GM19238 (cell line): ENCODE data around the gene NXT1.
"Not testable (repeated sequence)": the region's sequence is repeated elsewhere in the genome, so short reads cannot be mapped to it uniquely, and the experiment has no call there.

Experiments
- DNase-seq: peaks from one replicate; pipeline ENCODE4 v3.0.0; 2011; ENCODE audit warnings: low spot score; ENCODE audit not compliant: insufficient read length

NXT1 gene

DNA sequence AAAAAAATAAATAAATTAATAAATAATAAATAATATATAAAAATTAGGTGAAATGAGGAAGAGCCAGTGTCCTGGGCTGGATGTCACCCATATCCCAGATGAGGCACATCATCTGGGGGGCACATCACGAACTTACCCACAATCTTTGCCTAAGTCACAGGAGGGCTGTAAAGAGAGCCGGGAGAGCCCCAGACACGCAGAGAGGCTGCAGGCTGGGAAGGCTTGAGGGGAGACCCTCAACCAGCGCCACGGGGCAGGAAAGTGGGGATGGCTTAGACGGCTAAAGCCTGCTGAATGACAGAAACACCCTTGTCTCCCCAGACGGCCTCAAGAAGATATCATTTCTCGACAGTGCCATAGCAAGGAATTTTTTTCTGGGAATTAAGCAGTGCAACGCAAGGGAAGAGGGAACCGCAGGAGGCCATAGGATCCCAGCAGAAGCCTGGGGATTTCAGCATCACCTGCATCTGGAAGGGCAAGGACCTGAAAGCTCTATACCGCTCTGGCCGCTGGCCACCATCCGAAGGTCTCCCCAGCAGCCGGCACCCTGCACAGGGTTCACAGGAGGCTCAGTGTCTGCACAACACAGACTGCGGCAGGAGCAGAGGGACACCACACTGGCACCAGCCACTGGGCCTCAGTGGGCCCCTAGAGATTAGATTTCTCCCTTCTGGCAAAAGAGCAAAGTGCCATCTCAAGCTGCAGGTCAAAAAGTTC lies 22.8 kb upstream of the NXT1 start:
- DNase-seq, result no peak

DNA sequence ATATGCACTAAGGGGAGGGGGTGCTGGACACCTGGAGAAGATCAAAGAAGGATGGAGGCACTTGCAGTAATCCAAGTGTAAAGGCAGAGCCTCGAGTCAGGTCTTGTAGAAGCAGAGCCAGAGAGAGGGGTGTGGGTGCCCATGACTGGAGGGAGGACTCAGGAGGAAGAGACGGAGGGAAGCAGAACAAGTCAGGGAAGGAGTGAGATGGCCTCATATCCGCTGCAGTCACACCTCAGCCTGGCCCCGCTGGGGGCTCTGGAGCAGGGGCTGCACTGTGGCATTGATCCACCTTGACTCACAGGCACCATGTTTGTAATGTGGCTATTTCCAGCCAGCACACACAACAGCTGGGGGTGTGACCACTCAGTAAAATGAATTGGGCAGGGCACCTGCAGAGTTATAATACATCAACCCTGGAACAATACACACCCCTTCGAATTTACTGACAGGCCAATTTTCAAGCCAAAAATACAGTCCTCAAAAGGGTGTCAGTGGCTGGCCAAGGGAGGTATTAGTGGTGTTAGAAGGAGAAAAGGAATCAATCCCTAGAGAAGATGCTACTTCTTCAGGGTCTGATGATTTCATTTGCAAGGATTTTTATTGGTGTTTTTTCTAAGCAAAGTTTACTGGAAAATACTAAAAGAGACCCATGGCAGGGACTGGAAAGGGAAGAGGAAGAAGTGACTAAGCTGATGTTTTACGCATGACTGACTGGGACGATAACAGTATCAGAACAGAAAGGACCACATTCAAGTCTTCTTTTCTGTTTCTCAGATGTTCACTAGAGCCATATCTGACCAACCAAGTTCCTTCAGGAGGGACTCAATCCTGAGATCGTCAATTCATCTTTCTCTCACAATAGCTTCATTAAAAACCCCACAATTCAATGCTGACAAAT lies 18.9 kb upstream of the NXT1 start:
- DNase-seq, result no peak

DNA sequence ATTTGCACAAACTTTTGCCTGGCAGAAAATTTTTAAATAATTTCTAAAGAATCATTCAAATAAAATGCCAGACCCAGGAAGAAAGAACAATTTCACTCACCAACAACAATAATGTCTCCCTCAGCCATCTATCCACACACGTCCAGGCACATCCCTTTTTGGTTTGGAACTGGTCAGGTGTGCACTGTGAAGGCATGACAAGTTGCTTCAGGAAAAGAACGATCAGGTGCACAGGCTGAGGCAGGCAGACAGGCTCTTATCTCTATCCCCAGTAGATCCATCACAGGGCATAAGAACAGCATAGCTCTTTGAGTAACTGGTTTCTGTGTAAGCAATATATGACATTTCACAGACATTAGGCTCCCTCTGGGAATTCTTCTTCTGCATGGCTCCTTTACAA lies 18.1 kb upstream of the NXT1 start:
- no peak for DNase-seq

DNA sequence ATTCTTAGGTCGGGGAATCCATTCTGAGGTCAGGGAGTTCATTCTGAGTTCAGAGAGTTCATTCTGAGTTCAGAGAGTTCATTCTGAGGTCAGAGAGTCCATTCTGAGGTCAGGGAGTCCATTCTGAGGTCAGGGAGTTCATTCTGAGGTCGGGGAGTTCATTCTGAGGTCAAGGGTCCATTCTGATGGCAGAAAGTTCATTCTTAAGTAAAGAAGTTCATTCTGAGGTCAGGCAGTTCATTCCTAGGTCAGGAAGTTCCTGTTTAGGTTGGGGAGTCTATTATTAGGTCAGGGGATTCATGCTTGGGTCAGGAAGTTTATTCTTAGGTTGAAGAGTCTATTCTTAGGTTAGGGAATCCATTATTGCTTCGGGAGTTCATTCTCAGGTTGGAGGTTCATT lies 16.5 kb upstream of the NXT1 start:
- no peak for DNase-seq

DNA sequence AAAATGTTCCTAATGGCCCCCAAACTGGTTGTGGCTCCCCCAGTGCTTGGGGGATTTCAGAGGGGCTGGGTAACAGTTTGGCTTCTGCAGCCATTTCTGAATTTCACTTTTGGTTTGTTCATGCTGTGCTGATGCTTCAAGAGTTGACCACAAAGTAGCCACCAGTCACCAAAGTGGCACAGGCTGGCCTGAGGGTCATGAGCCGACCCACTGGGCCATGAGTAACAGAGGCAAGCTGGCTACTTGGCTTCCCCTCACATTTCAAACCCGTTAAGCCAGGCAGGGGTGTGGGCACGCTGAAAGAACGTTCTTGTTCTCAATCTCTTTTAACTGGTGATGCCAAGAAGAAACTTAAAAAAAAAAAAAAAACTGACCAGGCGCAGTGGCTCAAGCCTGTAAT lies 15.1 kb upstream of the NXT1 start:
- DNase-seq, result no peak

DNA sequence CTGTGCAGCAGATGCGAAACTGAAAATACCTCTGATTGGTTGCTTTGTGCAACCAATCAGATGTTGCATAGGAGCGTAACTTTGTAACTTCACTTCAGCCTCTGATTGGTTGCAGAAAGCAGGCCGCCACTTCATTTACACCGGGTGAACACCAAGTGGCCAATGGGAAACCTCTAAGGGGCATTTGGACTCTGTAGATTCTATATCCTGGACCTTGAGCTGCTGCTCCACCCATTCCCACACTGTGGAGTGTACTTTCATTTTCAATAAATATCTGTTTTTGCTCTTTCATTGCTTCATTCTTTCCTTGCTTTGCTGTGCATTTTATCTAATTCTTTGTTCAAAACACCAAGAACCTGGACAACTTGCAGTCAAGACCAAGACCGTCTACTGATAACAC lies 14.1 kb upstream of the NXT1 start:
- DNase-seq, result no peak

DNA sequence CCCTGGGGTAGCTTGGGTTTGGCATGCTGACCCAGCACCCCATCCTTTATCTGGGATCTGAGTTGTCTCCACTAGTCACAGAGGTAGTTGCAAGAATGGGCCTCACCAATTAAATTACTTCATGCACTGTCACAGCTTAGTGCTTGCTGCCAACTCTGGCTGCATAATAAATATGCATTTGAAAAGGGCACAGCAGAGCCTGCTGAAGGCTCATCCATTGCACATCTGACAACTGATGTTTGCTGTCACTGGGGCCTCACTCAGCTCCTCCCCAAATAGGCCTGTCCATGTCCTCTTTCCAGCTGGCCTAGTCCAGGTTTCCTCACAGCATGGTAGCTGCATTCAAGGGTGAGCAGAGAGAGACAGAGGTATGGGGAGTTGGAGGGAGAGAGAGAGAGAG lies 13.3 kb upstream of the NXT1 start:
- DNase-seq, result no peak

DNA sequence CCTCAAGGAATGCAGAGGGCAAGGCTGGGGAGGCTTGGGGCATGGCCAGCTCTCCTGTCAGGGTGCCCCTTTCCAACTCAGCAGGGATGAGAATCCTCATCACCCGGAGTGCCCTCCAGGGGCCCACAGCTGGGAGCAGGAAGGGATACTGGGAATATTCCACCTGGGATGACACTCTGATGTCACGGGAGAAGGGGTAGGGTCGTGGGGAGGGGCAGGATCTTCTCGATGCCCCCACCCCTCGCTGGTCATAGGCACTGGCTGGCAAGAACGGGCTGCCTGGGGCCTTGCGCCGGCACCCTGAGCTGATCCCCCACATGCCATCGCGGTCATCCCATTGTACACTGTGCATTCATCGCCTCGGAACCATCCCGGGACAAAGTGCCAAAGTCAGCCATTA lies 10.6 kb upstream of the NXT1 start:
- DNase-seq, result no peak

DNA sequence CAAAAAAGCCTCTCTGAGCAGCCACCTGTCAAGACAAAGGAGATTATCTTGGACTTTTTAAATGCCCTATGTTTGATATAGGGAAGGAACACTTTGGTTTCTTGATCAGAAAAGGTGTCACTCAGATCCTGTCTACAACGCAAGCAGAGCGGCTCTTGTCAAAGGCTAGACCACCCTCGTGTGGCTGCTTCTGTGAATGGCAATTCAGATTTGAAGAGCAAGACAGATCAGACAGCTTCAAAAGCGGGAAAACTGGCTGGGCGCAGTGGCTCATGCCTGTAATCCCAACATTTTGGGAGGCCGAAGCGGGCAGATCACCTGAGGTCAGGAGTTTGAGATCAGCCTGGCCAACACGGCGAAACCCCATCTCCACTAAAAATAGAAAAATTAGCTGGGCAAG lies 10.1 kb upstream of the NXT1 start:
- DNase-seq, result peak; percentile 27

DNA sequence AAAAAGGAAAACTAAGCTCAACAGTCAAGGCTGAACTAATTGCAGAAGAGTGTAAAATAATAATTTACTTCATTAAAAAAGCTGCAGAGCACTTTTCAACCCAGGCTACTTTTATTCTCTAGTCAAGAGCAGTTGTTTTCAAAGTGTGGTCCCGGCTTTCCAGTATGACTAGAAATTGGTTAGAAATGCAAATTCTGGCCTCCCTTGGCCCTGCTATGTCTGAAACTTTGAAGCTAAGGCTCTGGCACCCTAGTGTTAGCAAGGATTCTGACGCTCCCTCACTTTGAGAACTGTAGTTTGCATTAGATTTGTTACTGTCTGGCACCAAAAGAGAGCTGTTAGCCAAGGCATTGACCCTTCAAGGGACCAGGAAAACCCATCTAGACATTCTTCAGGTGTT lies 9.5 kb upstream of the NXT1 start:
- DNase-seq, result no peak

DNA sequence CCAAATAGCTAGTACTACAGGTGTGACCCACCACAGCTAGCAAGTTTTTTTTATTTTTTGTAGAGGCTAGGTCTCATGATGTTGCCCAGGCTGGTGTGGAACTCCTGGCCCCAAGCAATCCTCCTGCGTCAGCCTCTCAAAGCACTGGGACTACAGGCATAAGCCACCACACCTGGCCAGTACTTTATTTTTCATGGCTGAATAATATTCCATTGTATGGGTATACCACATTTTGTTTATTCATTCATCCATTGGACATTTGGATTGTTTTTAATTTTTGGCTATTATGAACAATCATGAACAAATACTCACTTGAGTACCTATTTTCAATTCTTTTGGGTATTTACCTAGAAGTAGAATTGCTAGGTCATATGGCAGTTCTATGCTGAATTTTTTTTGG lies 7.0 kb upstream of the NXT1 start:
- no peak for DNase-seq

DNA sequence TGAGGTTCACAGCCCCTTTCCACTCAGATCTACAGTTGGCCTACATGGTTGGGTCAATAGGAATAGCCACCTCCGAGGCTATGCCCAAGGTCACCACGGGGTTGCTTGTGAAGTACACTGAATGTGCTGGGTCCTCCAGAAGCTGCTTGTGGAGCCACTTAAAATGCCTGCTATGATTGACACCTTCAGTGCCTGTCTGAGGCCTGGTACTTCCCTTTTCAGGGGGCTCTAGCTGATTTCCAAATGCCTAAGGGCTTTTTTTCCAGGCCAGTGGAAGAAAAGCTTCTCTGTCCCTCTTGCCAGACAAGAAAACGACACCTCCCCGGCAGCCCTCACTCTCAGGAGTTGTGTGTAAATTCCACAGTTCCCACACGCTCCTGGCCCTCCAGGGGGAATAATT lies 6.3 kb upstream of the NXT1 start:
- no peak for DNase-seq

DNA sequence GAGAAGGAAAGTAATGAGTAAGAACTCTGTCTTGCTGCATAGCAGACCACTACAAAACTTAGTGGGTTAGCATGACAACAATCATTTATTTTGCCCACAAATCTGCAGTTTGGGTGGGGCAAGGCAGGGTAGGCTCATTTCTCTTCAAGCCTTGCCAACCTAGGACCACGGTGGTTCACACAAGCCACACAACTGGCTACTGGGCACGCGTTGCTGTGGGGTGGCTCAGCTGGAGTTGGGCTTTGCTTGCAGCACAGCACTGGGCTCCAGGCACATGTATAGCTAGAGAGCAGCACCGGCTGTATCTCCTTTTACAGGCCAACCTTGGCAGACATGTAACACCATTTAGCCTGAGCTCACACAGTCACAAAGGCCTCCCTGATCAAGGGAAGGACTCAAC lies 4.6 kb upstream of the NXT1 start:
- no peak for DNase-seq

DNA sequence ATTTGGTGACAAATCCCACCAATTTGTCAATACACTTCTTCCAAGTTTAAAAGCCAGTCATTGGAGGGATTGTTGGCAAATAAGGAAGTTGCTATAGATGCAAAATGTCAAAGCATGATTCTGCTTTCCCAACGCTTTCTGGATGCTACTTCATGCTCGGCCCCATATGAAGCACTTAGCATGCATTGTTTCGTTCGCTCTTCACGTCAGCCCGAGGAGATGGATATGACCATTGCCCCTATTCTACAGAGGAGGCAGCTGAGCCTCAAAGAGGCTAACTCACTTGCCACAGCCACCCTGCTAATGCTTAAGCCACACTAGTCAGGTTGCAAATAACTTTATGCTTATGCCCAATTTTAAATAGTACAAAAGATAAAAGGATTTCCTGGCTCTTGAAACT lies 2.8 kb upstream of the NXT1 start:
- DNase-seq, result no peak

DNA sequence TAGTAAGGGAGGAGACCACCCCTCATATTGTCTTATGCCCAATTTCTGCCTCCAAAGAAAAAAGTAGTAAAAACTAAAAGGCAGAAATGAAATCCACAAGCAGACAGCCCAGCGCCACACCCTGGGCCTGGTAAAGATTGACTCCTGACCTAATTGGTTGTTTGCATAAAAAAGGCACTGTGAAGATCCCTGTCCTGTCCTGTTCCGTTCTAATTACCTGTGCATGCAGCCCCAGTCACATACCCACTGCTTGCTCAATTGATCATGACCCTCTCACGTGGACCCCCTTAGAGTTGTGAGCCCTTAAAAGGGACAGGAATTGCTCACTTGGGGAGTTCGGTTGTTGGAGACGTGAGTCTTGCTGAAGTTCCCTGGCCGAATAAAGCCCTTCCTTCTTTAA lies 2.1 kb upstream of the NXT1 start:
- DNase-seq, result not testable (repeated sequence)

DNA sequence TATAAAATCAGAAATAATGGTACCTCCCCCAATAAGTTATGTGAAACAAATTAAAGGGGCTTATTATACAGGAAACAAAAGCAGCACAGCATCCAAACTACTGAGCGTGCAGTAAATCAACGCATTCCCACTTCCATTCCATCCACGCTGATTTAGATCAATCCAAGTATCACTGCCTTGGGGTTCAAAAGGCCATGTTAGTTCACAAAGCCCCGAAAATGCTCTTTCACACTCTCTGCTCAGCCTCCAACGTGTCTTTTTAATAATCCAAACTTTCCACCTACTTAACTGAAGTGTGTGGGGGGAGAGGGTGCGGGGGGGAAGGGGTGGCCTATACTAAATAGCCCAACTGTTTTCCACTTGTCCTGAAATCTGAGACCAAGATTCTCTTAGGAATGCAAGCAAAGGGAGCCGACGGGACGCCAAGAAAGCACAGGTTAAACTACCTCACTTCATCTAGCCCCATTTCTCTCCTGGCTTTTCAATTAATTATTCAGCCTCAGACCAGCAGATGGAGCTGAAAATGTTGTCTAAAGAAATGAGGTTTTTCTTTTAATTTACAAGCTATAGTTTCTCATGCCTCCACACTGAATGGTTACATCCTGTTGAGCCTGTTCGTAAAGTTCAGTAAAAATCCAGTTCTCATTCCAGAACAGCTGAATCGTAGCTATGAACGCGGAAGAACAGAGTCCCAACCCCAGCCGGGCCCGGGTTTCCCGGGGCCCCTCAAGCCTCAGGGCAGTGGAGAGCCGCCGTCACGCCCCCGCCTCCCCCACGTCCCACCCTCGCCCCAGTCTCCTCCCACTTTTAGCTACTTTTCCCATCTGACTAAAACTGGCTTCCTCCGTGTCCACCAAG lies 1.0 kb upstream of the NXT1 start:
- DNase-seq, result peak; percentile 72

DNA sequence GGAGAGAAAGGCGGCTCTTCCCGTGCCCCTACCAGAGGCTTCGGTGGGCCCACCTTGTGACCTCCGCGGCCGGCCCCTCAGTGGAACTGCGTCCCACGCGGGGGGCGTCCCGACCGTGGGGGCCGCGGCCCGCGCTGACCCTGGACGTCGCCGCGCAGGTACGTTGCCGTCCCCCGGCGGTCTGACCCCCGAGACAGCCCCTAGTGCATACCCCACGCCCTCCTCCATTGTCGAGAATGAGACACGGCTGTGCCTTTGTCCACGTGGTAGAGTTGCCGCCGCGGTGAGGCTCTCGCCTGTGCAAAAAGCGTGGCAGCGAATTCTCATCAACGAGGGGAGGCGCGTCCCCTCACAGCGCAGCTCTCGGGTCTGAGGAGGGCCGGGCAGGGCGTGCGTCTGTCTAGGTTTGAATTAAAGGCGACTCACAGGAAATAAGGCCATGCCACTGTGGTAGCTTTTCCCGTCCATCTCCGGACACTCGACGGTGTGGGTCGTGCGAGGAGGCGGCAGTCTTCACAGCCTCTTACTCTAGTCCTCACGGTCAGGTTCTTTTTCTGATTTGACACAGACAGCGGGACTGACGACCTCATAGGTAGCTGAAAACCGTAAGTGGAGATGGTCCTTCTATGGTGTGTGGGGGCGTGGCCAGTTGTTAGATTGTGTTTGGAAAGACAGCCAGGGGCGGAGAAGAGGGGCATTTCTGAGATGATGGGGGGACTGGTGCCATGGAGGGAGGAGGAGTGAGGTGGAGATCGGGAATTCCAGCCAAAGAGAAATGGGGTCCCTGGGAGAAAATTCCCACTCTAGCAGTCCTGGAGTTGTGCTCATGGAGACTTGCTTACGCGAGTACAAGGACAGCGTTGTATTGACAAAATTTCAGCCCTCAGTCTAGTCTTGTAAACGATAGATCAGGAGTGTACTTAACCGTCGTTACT lies 580 bp downstream of the NXT1 start:
- DNase-seq, result no peak

DNA sequence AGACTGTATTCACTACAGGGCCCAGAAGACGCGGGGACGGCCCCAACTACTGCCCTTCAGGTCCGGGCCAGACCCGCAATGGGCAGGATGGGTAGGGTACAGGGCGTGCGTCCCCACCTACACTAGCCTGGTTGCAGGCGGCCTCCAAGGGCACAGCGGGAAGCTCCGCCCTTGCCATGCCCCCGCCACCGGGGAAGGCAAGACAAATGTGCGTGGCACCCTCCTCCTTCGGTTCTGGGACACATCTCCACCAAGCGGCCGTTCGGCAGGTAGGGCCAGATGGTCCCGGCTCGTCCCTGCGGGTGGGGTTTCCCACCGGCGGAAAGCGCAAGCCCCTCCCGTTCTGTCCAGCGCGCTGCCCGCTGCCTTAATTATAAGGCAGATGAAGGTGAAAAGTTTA lies 5.6 kb downstream of the NXT1 start:
- DNase-seq, result no peak

DNA sequence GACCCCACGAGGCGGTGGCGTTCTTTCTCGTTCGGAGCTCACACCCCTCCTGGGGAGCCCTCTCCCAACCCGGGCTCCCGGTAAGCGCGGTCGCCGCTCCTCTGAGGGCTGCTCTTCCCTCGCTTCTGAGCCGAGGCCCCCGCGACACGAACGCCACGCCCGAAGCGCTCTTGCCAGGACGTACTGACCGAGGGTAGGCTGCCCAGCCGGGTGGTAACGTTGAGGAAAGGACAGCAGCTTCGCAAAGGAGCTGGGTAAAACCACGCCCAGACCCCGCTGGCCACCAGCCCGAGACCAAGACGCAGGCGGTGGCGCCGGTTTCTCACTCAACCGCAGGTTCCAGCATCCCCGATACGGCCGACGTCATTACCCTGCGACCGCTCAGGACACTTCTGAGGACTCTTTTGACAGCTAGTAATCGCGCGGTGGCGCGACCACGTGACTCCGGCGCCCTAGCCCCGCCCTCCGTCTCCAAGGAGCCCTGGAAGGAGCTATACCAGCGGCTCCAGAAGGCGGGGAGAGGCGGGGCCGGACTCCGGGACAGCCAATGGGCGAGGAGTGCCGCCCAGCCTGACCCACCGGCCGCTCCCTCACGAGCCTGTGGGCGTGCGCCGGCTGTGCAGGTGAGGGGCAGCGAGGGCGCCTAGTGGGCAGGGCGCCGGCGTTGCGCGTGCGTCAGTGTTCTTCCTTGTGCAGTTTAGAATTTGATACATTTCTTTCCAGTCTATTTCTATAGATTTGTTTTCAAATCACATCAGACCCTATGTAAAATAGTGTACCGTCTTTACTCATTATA lies 7.4 kb downstream of the NXT1 start:
- DNase-seq, result peak; percentile 90

DNA sequence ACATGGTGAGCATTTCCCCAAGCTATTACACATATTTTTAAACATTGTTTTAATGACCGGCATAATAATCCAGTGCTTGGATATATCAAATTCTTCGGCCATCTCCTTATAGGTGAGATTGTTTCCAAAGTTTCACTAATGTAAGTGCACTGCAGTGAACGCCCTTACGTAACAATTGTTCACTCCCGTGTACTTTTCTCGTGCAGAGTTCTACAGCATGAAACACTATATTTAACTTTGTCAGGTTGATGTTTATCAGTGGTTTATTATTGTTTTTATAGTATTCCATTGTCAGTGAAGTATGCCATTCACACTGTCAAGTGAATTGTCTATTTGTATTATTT lies 7.9 kb downstream of the NXT1 start:
- no peak for DNase-seq
